Fibroblast of peridontal ligament (primary cell): ENCODE results near the gene XG.
"Not testable (repeated sequence)": the region's sequence is repeated elsewhere in the genome, so short reads cannot be mapped to it uniquely, and the experiment has no call there.

Source experiments
- DNase-seq: peaks from one replicate; pipeline ENCODE4 v3.0.0-alpha.2; 2010; ENCODE audit errors: extremely low read depth

Gene XG, protein sequence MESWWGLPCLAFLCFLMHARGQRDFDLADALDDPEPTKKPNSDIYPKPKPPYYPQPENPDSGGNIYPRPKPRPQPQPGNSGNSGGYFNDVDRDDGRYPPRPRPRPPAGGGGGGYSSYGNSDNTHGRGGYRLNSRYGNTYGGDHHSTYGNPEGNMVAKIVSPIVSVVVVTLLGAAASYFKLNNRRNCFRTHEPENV

DNA sequence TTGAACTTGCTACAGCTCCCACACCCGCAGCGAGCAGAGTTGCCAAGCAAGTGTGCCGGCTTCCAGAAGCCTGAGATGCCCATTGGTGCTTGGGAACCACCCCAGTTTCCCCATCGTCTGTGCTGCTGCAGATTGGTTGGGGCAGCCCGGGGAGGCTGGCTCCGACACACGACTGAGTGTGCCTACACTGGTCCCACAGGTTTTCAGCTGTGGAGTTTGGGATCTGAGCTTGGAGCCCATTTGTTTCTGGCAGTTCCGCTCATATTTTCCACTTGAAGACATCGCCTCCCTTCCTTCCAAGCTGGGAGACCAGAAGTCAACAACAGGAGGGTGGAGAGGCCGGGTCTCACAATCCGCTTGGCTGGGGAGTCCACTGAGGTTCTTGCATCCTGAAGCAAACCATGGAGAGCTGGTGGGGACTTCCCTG lies at the start of gene XG:
XG (plus strand) TSS at position 167 of the 427 bp plus-strand sequence; CDS start at position 402, 235 bp downstream.
- DNase-seq: not testable (repeated sequence)

DNA sequence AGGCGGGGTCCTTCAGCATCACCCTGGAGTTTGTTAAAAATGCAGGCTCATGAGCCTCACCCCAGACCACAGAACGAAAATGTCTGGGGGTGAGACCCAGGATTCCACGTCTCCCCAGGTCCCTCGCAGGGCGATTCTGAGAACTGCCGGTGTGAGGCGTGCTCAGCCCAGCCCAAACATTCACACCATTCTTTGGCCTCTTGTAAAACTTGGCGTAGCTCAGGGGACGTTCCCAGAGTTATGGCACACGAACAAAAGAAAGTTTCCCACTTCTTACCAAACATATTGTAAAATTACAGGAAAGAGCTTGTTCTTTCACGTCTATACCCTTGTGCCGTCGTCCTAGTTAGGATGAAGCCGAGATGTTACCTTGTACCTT lies 47.9 kb upstream of the XG start:
- DNase-seq: no peak

DNA sequence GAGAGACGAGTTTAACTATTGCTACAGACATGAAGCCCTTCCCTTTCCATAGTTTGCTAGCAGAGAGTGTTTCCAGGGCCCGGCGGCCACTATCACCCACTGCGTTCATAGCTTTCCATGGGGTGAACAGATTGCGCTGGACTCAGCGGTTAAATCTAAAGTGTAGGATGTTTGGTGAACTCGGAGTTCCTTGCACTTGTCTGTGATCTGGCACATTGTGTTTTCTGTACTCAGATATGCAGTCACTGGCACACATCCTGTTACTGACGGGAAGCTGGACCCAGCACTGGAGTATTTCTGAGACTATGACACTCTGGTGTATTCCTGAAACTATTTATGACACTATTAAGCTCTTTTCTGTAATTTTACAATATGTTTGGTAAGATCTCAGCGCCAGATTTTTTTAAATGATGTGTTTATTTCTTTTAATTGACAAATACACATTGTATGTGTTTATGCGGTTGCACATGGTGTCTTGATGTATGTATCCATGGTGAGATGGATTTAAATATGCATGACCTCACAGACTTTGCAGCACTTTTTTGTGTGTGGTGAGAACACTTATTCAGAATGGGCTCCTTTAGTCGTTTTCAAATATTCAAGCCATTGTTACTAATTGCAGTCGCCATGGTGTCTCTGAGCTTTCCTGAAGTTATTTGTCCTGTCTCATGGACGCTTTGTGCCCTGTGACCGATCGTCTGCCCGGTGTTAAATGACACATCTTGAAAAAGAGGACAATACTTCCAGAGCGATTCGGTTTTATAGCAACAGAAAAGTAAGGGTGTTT lies 46.6 kb upstream of the XG start:
- DNase-seq: no peak

DNA sequence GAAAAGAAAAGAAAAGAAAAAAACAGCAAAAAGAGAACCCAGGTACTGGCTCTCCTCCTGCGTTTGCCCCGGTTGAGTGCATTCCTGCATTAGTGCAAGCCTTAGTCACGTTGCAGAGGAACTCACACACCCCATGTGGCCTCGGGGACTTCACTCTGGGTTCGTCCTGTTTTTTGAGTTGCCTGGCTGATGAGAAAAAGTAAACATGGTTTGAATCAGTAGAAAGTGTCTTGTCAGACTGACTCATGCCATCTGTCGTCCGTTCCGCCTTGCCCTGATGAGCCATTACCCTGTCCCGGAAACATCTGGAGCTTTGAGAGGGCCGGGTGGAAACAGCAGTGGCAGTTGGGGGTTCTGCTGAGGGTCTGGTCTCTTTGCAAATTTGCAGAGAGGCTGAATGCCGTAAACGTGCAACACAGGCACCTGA lies 44.5 kb upstream of the XG start:
- peak; percentile 89 for DNase-seq

DNA sequence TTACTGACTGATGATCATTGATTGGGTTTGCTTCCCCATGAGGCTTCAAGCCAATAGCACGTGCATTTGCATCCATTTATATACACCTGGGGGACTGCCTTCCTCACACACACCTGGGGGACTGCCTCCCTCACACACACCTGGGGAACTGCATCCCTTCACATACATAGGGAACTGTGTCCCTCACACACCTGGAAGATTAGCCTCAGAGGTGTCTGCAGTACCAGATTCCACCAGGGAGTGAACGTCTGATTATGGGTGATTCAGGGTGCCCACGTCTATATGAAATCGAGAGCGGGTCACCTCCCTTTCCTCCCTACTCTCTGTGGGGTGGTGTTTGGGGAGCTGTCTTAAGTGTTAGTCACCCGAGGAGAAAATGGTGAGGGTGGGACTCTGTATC lies 43.8 kb upstream of the XG start:
- no peak for DNase-seq

DNA sequence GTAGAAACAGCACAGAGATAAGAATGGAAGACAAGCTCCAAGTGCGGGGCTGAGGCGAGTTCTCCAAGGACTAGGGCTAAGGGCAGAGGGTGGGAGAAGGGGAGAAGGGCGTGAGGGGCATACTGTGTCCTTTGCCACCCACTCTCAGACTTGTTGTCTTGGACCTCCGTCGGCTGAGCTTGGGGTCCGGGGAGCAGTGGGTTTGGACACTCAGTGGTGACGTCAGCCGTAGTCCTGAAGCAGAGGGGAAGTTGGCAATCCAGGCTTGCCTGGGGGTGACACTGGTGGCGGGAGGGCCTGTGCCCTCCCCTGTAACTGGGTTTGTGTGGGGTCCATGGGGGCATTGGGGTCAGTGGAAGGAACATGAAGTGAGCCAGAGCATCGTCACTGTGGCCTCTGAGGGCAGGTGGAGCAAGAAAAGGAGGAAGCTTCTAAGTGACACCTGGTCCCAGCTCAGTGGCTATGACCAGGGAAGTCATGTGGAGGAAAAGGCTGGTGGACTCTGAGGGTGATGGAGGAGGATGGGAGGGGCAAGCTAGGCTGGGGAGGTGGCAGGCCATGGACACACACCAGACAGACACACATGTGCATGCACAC lies 43.1 kb upstream of the XG start:
- DNase-seq: no peak

DNA sequence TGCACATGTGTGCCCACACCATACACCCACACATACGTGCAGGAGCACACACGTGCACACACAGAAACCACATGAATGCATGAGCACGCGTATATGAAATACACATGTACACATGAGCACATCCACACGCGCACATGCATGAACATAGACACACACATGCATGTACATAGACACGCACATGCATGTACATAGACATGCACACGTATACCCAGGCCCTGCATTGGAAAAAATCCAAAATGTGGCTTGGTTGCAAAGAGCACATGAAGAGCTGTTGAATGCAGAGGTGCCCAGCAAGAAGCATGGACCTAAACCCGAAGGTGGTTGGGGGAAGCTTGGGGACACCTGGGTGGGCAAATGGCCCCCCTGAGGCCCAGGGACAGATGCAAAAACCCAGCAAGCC lies 42.3 kb upstream of the XG start:
- DNase-seq: no peak

DNA sequence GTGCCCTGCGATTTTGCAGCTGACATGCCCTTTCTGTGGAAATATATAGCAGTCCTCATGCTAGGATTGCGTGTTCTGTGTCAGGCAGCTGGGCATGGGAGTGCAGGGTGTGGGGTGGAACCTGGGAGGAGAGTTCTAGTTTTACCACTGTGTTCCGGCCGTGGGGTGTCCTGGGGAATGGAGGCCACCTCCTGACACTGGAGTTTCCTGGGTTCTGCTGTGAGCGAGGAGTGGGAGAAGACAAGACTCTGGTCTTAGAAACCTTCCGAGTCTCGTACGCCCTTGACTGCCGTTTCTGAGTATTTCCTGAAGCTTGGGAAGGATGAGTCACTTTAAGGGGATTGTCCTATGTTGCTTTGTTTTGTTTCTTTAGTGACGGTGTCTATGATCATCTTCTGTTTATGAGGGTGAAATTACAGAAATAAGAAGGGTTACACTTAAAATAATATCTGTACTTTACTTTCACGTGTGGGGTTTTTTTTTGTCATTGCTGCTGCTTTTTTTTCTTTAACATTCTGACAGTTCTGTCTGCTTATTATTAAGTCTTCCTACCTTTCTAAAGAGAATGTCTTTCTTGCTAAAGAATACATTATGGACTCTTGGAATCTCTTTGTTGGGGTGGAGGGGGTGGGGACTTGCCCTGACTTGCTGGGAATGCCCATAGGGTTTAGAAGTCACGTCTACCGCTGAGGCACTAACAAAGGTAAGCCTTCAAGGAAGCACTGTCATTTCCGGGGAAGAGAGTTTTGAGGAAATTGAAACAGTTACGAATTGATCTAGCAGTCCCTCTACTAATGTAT lies 41.6 kb upstream of the XG start:
- peak; percentile 81 for DNase-seq

DNA sequence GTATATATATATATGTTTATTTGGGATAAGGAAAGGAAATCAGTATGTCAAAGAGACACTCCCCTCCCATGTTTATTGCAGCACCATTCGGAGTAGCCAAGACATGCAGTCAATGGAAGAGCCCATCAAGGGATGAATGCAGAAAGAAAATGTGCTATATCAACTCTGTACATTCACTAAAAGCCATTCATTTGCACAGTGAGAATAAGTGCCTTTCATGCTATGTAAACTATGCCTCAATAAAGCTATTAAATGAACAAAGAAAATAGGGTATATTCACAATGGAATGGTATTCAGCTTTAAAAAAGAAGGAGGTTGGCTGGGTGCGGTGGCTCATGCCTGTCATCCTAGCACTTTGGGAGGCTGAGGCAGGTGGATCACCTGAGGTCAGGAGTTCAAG lies 40.4 kb upstream of the XG start:
- no peak for DNase-seq

DNA sequence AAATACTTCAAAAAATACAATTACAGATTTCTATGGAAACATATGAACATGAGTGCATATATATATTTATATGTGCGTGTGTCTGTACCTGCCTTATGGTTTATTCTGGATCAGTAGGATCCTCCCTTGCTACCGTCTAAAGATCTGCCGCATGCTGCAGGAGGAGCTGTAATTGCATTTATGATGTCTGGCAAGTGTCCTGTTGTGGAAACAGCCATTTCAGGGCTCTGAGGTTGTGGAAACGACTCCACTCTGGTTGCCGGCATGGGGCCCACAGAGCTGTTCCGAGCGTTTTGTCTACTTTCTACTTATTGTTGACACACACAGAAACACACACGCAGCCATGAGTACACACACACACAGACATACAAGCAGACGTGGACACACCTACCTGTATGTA lies 39.4 kb upstream of the XG start:
- no peak for DNase-seq

DNA sequence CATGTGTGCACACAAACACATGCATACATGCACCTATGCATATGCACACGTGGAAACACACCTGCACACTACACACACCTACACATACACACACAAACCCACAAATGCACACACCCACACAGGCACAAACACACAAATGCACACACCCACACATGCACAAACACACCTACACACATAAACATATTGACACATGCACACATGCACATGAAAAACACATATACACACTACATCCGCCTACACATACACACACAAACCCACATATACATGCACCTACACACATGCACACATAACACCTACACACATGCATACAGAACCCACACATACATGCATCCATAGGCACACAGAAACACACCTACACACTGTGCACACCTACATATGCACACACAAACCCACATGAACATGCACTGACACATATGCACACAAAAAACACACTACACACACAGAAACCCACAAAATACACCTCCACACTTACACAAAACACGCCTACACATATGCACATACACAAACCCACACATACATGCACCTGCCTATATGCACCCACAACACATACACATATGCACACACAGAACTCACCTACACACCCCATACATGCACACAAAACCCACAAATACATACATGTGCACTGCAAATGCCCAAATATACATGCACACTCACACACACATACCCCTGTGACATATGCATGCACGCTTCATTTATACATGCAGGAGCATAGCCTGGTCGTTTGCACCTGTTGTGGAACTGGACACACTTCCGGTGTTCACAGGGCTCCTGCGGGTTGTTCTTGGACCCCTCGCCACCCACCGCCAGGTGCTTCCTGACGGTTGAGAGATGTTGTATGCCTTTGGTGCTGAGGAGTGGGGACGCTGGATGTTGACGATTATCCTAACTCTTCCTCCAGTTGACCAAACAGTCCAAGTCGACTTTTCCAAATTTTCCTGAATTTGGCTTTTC lies 38.7 kb upstream of the XG start:
- no peak for DNase-seq

DNA sequence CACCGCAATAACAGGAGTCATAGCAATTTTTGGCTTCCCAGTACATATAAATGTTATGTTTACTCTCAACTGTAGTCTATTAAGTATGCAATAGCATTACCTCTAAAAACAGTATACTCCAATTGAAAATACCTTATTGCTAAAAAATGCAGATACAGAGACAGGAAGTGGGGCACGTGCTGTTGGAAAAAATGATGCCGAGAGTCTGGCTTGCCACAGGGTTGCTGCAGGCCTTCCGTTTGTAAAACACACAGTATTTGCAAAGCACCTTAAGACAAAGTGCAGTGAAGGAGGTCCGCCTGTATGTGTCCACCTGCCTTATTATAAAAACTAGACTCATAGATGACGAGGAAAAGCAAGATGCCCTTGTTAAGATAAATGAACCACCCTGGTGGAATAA lies 37.3 kb upstream of the XG start:
- no peak for DNase-seq

DNA sequence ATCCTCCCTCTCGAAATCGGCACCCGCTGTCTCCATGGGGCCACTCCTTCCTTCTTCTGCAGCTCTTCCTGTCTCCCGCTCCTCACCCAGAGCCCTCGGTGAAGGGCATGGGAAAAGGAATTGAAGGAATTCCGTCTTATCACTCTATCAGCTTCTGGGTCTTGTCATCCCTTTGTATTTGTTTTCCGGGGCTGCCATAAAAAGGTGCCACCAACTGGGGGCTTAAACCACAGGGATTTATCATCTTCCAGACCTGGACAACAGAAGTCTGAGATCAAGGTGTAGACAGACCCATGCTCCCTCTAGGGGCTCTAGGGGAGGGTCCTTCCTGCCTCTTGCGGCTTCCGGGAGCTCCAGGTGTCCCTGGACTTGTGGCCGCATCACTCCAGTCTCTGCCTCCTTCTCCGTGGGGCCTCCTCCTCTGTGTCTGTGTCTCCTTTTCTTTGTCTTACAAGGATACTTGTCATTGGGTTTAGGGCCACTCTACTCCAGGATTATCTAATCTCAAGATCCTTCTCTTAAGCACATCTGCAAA lies 36.7 kb upstream of the XG start:
- DNase-seq: no peak

DNA sequence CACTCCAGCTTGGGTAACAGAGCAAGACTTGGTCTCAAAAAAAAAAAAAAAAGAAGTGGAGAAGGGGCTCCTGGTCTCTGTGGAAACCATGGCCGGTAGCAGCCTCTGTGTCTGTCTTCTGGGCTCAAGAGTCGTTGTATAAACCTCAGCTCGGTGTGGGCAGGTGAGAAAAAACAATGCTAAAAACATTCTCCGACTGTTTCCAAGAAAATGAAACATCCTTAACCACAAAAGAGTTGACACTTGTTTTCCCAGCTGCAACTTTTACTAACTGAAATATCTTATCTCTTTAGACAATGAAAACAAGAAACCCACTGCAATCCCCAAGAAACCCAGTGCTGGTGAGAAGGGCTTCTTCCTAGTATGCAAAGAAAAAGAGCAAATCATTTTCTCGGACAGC lies 34.5 kb upstream of the XG start:
- no peak for DNase-seq

DNA sequence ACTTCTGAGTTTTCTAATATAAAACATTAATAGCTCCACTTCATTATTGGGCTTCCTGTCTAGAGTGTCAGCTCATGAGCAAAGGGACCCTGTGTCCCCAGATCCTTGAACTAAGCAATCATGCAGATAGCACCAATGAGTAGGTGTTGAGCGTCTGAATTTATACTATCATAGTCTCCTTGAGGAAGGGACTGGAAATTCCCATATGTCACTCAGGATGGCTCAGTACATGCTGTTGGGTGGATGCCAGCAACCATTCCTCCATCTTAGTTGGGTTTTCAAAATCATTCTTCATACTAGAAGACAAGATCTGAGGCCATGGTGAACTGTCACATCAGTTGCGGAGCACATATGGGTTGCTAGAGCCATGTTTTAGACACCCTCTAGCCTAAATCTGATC lies 33.0 kb upstream of the XG start:
- no peak for DNase-seq

DNA sequence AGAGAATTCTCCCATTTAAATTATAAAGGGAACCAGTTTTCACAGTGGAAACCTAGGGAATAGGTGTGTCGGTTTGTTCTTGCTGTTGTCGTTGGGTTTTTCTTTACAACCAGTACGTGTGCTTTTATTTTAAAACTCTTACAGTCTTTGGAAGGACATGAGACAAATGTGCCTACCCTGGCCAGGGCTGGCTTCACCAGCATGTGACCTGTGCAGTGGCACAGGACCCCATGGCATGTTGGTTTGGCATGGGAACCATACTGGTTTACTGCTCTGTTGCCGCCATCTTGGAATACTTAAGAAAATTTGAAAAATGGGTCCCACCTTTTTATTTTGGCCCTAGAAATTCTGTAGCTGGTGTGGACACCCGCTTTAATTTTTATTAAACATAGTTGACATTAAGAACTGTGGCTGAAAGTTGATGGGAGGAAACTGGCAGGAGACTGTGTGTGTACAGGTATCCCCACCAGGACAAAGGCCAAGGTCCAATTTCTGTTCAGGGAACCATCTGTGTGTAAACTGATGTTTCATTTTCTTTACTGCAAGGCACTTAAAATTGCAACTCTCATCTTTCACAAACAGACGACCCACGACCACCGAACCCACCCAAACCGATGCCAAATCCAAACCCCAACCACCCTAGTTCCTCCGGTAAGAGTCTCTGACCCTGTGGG lies 31.9 kb upstream of the XG start:
- DNase-seq: no peak

DNA sequence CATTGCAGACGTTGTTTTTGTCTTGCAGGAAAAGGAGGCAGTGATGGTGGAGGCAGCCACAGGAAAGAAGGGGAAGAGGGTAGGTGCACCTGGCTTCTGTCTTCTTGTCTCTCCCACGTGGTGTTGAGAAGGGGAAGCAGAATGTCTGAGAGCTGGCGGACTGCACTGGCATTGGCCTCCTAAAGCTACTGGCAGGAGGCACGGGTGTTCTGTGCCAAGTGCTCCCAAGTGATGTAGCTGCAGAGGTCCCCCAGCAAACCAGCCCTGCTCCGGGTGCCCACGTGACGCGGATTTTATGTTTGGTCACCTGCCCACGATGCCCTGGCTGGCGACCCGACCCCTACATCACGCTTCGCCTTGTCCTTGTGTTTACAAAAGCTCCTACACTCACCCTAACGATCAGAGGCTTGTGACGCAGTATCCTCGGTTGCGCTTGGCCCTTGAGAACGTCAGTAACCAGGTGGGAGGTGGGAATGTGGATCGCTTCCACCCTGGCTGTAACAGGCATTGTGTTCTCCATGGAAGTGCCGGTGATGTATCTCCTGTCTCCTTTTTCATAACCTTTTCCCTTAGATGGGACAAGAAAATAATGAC lies 28.5 kb upstream of the XG start:
- no peak for DNase-seq

DNA sequence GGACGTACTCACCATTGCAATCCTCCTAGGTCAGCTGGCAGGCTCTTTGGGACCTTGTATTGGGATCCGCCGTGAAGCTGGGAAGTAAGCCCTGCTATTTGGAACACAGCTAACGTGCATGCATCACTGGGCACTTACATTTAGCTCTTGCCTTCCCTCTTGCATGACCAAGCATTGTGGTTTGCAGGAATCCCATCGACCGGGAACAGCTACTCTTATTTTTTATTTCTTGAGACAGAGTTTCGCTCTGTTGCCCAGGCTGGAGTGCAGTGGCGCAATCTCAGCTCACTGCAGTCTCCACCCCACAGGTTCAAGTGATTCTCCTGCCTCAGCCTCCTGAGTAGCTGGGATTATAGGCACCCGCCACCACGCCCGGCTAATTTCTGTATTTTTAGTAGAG lies 24.6 kb upstream of the XG start:
- not testable (repeated sequence) for DNase-seq

DNA sequence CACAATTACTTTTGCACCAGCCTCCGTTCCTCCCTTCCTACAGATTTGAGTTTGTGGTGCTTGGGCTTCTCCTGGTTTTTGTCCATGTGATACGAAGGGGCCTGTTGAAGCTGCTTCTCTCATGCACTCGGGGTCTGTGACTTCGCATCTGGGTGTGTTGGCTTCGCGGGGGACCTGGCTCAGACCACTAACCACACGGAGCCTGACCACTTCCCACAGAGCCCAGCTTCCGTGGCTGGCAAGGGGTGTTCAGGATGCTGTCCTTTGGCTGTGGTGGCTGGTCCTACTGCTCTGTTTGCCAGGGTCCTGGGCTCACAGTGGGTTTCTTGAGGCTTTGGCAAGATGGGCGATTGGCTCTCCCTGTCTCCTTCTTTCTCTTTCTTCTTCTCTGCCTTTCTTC lies 19.8 kb upstream of the XG start:
- no peak for DNase-seq

DNA sequence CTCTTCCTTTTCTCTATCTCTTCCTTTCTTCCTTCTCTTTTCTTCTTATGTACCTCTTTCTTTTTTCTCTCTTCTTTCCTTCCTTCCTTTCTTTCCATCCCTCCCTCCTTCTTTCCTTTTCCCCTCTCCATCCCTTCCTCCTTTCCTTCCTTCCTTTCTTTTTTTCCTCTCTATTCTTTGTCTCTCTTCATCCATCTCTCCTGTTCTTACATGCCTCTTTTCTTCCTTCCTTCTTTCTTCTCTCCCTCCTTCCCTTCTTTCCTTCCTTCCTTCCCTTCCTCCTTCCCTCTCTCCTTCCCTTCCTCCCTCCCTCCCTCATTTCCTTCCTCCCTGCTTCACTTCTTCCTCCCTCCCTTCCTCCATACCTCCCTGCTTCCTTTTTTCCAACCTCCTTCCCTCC lies 19.2 kb upstream of the XG start:
- no peak for DNase-seq
